HG02884 (cell line): ENCODE measurements around the gene RPL28.
A peak's percentile ranks its signal among the peaks of the same experiment; 100 is the strongest.

Experiments
- ATAC-seq: cut with Tn5 transposase; IDR thresholded peaks from one replicate; pipeline ENCODE4 v1.9.1; 2021; ENCODE audit warnings: mild to moderate bottlenecking, moderate library complexity; ENCODE audit not compliant: unreplicated experiment

RPL28 gene

DNA sequence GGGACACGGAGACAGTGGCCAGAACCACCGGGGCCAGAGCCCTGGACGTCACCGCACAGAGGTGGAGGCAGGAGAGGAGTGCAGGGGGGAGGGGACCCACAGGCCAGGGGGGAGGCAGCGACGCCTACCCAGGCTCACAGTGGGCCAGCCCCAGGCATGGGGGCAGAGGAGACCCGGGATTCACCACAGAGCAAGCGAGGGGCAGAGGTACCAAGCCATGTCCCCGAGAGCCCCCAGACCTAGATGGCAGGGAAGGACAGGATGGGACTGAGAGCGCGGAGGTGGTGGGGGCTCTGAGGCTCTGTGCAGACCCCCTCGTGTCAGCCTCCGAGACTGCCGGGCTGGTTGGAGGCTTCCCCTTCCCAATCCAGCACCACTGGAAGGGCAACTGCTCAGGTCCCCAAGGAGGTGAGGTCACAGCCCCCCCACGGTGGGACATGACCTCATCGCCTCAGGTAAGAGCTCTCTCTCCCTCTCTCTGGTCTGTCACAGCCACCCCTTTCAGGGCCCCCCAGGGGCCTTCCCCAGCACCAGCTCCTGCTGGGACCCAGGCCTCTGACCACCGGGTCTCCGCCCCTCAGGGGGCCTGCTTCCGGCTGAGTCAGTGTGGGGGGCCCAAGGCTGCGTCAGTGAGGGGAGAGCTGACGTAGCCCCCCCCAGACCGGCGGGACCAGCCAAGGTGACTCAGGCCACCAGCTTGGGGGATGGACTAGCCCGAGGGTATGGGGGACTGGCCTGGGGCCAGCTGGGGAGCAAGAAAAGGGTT, 13.2 kb upstream of the RPL28 start:
- ATAC-seq, result no peak

GRCh38 chr19:55373306-55373992, 12.3 kb upstream of the RPL28 start:
- no peak for ATAC-seq

DNA sequence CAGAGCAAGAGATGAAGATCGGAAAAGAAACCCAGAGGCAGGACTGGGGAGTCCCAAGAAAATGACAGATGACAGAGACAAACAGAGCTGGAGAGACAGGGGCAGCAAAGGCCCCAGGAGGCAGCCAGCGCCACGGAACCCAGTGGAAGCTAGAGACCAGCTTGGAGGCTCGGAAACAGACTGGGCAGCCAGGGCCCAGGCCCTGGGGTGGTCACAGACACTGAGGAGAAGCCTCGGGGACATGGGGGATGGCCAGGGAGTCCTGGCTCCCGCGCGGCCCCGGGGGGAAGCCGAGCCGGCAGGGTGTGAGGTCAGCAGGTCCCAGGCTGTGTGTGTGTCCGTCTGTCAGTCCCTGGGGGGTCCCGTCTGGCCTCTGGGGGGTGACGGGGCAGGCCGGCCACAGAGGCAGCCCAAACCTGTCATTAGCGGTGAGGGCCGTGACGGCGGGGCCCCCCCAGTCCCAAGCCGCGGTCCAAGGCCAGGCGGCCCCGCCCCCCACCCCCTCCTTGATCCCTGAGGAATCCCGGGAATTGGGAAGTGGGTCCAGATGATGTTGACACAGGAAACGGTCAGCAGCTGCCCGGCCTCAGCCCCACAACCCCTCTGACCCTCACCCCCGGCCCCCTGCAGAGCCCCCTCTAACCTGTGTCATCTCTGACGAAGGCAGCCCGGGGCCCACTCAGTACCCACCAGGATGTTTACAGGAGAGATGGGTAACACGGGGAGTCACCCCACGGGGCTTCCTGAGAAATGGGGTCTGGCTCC, 11.6 kb upstream of the RPL28 start:
- no peak for ATAC-seq

DNA sequence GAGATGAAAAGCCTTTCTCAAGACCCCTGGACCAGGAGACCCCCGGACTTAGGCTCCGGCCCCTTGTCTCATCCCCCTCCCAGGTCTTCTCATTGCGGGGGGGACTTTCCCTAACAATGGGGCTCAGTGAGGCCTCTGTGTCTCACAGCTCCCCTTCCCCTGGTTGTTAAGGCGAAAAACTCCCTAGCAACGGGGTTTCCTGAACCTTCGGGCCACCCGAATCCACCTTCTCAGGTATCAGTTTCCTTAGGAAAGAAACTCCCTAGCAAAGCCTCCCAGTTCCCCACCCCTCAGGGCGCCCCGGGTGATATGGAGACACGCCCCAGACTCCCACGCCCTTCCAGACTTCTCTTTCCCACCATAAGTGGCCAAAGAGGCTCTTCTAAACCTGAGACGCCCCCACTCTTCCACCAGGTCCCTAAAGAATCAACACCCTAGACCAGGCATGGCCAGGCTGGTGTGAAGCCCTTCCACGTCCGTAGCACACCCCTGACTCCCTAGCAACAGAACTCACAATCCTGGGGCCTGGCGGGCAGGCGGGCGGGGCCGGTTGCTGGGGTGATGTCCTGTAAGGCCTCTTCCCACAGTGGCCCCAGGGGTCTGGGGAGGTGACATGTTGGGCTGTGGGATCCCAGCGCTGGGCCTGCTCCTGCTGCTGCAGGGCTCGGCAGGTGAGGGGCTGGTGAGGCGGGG, 9.3 kb upstream of the RPL28 start, which contains the start of gene TMEM190:
Gene TMEM190 (plus strand): TSS at position 586 of the 693 bp plus-strand sequence. CDS start 28 bp downstream, at position 614.
- ATAC-seq, result no peak

DNA sequence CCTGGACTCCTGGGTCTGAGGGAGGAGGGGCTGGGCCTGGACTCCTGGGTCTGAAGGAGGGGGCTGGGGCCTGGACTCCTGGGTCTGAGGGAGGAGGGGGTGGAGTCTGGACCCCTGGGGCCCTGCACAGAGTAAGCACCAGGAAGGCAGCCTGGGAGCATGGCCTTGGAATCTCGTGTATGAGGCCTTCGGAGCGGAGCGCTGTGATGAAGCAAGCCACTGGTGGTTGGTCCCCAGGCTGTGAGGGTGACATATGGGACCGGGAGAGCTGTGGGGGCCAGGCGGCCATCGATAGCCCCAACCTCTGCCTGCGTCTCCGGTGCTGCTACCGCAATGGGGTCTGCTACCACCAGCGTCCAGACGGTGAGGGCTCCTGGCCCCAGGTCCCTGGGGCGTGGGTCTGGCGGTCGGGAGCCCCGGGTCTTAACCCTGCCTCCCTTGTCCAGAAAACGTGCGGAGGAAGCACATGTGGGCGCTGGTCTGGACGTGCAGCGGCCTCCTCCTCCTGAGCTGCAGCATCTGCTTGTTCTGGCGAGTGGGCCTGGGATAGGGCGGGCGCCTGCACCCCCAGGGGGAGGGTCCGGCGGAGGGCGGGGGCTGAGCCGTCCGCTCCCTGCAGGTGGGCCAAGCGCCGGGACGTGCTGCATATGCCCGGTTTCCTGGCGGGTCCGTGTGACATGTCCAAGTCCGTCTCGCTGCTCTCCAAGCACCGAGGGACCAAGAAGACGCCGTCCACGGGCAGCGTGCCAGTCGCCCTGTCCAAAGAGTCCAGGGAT, 8.2 kb upstream of the RPL28 start:
- no peak for ATAC-seq

- ATAC-seq, result no peak
These were observed 6.6 kb upstream of the RPL28 start for GRCh38 chr19:55379174-55379573.

DNA sequence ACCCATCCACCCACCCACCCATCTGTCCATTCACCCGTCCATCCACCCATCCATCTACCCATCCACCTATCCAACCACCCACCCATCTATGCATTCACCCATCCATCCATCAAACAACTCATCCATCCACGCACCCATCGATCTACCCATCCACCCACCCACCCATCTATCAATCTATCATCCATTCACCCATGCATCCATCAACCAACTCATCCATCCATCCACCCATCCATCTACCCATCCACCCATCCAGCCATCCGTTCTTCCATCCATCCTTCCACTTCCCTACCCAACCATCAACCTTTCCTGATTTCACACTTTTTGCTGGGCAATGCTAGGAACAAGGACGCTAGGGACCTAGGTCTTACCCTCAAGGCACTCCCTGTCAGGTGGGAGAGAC, 3.7 kb upstream of the RPL28 start:
- no peak for ATAC-seq

DNA sequence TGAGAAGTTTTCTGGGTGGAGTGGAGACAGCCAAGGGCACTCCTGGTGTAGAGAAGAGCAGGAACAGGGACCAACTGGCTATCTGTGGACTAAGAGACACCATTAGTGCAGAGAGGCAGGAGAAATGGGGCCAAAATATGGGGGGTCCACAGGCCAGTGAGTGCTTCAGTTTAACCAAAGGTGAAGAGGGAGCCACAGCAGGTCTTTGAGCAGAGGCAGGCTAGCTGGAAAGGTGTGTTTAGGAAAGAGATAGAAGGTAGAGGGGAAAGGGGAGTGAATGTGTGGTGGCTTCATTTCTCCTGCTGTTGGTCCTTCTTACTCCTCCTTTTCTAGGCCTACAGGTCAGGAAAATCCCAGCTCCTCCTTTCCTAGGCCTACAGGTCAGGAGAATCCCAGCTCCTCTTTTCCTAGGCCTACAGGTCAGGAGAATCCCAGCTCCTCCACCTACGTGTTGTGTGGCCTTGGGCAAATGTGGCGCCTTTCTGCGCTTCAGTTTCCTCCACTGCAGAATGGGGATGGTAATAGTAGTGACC, 3.1 kb upstream of the RPL28 start:
- no peak for ATAC-seq

- no peak for ATAC-seq
These were observed 2.2 kb upstream of the RPL28 start for GRCh38 chr19:55383279-55384130.

DNA sequence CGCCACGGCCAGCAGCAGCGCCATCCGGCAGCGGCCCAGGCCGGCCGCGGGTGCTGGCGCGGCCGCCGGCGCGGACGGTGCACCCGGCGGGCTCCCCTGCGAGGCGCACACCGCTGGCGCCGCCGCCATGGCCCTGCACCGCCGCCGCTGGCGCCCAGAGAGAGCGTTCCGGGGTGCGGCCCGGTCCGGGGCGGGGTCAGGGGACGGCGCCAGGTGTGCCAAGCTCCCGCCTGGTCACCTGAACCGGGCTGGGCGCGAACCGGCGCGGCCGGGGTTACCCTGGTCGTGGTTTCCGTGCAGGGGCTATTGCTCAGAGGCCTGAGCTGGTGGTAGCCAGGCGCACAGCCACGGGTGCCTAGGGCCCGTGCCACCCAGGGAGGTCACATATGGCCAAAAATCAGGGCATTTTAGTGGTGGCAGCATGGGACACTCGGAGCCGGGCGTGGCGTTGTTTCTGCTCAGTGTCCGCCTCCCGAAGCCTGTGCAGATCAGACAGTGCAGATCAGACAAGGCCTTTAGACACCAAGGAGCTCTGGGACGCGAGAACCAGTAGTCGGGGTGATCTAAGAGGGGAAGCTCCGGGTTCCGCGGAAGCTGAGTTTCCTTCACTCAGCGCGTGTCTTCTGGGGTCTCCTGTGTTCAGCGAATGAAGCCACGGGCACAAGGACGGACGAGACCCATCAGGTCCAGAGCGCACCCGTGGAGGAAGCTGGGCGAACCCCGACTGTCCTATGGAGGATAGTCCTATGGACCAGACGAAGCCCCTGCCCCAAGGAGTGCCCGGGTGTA, 1.4 kb upstream of the RPL28 start, which contains the start of gene TMEM238:
Gene TMEM238 (minus strand): TSS at position 162 of the 789 bp plus-strand sequence. CDS start 33 bp downstream, at position 129.
- no peak for ATAC-seq

DNA sequence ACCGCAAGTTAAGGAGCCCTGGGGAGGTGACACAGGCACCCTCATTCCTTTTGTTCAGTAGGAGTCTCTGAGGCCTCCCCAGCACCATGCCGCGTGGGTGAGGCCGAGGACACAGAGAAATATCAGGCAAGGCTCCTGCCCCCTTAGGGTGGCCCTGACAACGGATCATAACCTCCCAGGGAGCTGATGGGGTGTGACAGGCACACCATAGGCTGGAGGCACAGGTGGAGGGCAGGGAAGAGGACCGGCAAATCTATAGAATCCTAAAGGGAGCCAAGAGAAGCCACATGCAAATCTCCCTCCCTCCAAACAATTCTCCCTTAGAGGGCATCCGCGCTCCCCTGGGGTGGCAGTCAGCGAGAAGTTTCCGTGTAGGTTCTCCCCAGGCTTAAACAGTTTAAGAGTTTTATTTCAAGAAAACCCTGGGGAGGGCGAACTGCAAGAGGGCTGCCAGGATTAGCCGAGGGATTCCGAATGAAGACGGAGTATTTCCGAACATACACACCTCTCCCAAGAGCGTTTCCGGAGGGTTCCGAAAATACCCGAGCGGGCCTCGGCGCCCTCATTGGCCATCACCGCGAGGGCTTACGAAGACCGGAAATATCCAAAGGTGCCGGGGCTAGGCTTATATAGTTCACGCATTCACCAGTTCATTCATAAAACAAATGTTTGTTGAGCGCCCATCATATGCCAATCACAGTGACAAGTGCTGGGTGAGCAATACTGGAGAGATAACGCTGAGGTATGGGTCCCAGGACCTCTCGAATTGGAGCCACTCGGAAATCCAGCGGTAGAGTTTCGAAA, 610 bp upstream of the RPL28 start:
- peak; percentile 47 for ATAC-seq

DNA sequence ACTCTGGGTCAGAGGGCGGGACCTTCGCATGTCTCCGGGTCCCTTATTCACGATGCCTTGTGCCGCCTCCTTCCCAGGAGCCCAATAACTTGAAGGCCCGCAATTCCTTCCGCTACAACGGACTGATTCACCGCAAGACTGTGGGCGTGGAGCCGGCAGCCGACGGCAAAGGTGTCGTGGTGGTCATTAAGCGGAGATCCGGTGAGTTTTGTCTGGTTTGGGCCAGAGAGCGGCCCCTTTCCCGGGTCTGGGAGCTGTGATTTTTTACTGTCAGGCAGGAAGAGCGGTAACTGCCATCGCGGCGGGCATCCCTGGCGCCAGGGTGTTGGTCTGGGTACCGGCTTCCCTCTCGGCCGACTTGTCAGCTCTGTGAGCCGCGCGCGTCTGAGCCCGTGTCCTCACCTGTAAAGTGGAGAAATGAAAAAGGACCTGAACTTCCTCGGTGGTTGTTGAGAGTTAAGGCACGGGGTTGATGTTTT, 800 bp downstream of the RPL28 start:
- no peak for ATAC-seq

DNA sequence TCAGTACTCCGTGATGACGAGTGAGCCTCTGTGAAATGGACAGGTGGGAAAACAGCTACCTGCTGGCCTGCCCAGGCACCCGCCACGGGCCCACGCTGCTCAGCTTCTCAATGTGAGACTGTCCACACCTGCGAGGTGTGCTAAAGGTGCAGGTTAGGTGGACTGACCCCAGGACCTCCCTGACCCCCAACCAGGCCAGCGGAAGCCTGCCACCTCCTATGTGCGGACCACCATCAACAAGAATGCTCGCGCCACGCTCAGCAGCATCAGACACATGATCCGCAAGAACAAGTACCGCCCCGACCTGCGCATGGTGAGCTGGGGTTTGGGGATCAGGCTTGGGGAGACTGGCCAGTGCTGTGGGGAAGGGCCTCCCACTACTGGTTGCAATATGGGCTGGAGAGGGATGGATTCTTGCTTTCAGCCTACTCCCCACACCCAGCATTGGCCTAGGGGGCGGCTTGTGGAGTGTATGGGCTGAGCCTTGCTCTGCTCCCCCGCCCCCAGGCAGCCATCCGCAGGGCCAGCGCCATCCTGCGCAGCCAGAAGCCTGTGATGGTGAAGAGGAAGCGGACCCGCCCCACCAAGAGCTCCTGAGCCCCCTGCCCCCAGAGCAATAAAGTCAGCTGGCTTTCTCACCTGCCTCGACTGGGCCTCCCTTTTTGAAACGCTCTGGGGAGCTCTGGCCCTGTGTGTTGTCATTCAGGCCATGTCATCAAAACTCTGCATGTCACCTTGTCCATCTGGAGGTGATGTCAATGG, 2.2 kb downstream of the RPL28 start:
- no peak for ATAC-seq

- no peak for ATAC-seq
These were observed 3.9 kb downstream of the RPL28 start for GRCh38 chr19:55389386-55390317.

DNA sequence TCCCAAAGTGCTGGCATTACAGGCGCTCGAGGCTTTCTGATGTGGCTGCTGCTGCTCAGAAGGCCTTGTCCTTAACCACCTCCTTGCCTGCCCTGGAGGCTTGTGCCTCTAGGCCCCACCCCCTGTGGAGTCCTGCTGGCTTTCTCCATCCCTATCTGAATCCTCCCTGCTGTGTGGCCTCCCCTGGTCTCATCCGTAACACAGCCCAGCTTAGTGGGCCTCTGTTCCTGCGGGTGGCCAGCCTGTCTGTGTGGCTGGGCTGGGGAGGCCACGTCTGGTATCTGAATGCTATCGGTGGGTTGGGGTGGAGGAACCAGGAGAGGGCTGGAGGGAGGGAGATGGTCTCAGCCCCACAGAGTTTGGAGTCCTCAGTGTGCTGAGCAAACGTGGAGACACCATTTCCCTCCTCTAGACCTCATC, 4.7 kb downstream of the RPL28 start:
- no peak for ATAC-seq
